Measurements from ENCODE around the gene FHIT. TPM values are rescaled to one million over a fixed set of nuclear protein-coding genes. Genes with fewer than 3 reads are reported as not detected.

FHIT gene
- total RNA-seq, 1 experiment from 2014 or later: 9.8 TPM

DNA sequence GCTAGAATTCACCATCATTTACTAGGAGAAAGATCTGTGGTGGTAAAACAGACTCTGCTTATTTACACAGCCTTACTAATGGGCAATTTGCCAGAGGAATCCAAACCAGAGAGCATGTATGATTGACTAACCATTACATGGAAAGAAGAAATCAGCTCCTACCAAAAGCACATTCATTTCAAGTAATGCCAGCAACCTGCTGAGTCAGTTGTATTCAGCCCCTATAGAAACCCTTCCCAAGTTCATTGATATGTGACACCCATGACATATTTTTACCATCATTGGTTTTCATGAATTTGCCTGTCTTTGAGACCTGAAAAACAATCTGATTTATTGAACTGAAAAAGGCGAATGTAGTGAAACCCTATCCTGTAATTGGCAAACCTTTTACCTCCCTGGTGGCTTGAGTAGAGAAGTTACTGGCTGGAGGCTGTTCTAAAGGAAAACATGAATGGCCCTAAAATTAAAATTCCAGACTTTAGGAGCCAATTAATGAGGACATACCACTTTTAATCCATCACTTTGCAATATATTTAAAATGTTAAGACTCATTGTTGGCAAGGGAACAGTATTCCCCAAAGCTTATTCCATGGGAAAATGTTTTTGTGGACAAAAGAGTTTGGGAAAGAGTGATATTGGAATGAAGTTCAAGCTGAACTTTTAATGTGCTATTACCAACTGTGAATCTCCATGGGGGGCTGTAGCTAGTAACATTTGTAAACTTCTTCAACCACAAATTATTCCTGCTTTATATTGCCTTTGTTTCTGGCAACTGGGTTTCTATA lies 542.9 kb downstream of the FHIT start:
- CTCF ChIA-PET: no interaction called here
- no peaks in the 10 kb centered on the region for H3K9me3 ChIP-seq (ENCODE audit: insufficient read depth, low read depth)

DNA sequence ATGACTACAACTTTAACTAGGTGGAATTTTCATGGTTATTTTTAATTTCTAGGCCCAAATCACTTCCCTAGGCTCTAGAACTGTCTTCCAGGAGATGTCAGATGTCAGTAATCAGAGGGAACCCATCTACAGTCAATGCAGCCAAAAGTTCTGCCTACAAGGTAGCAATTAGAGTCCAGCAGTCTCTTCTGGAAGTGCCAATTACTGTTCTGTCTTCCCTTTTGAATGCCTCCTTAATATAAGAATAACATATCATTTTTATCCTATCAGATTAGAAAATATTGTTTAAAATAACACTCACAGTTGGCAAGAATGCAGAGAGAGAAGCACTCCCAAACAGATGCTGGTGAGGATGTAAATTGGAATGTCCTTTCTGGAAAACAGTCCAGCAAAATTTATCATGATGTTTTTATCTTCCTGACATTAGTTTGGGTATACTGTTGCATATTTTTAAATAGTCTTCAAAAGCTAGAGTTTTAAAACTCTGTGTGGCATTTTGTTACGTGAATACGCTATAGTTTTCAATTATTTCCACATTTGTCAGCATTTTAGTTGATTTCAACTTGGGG lies 543.7 kb downstream of the FHIT start:
- Histone ChIP-seq H3K27ac (no peak overlapping the region), H4K20me1 (ENCODE audit: insufficient read depth) (no peaks in the 10 kb centered on the region), H2AFZ (no peak overlapping the region), H3K4me2 (no peak overlapping the region), H3K27me3 (ENCODE audit: insufficient read depth, low read depth) (no peaks in the 10 kb centered on the region), H3K36me3 (ENCODE audit: low read depth) (no peaks in the 10 kb centered on the region), H3K4me1 (replicated peaks; ENCODE audit: insufficient read depth) (no peaks in the 10 kb centered on the region), H3F3A (ENCODE audit: insufficient read depth, low read depth) (no peaks in the 10 kb centered on the region), H3K4me3 (no peak overlapping the region), H3K9me3 (ENCODE audit: insufficient read depth, low read depth) (no peaks in the 10 kb centered on the region), H3K9me2 (ENCODE audit: insufficient read depth) (no peaks in the 10 kb centered on the region), H3K79me2 (ENCODE audit: low read depth) (no peaks in the 10 kb centered on the region)
- CTCF ChIA-PET: no interaction called here
- no peak for TF ChIP-seq CTCF (conservative IDR thresholded peaks at IDR 0.05)
- TF ChIP-seq EZH2 (IDR thresholded peaks at IDR 0.05; ENCODE audit: low read depth): no peak
- DNase-seq: no peak
- POLR2A ChIA-PET (ENCODE audit: unreplicated experiment): no interaction called here
- BruUV-seq (replicated peaks): no TSS peak
- intact Hi-C loops (cut with micrococcal nuclease; ENCODE audit: unreplicated experiment): no loop called here

More for the DNA sequence above, 542.9 kb downstream of the FHIT start:
- Histone ChIP-seq H2AFZ (no peak overlapping the region), H3K27me3 (ENCODE audit: insufficient read depth, low read depth) (no peaks in the 10 kb centered on the region), H3K4me2 (no peak overlapping the region), H3K79me2 (ENCODE audit: low read depth) (no peaks in the 10 kb centered on the region), H3K9me2 (ENCODE audit: insufficient read depth) (no peaks in the 10 kb centered on the region), H4K20me1 (ENCODE audit: insufficient read depth) (no peaks in the 10 kb centered on the region), H3K27ac (no peak overlapping the region), H3K36me3 (ENCODE audit: low read depth) (no peaks in the 10 kb centered on the region), H3F3A (ENCODE audit: insufficient read depth, low read depth) (no peaks in the 10 kb centered on the region), H3K4me1 (replicated peaks; ENCODE audit: insufficient read depth) (no peaks in the 10 kb centered on the region), H3K4me3 (no peak overlapping the region)
- POLR2A ChIA-PET (ENCODE audit: unreplicated experiment): no interaction called here
- intact Hi-C loops (cut with micrococcal nuclease; ENCODE audit: unreplicated experiment): no loop called here
- no TSS peak for BruUV-seq (replicated peaks)
- no peak for DNase-seq
- TF ChIP-seq EZH2 (IDR thresholded peaks at IDR 0.05; ENCODE audit: low read depth) (no peak), CTCF (conservative IDR thresholded peaks at IDR 0.05) (no peak)

GRCh38 chr3:60703956-60704736 lies 547.1 kb downstream of the FHIT start:
- DNase-seq: no peak
- Histone ChIP-seq H3K27ac (no peak overlapping the region), H3K4me1 (replicated peaks; ENCODE audit: insufficient read depth) (no peaks in the 10 kb centered on the region), H3K36me3 (ENCODE audit: low read depth) (no peaks in the 10 kb centered on the region), H3K79me2 (ENCODE audit: low read depth) (no peaks in the 10 kb centered on the region), H3K9me3 (ENCODE audit: insufficient read depth, low read depth) (no peaks in the 10 kb centered on the region), H4K20me1 (ENCODE audit: insufficient read depth) (no peaks in the 10 kb centered on the region), H3K4me2 (no peak overlapping the region), H3K27me3 (ENCODE audit: insufficient read depth, low read depth) (no peaks in the 10 kb centered on the region), H3F3A (ENCODE audit: insufficient read depth, low read depth) (no peaks in the 10 kb centered on the region), H2AFZ (no peak overlapping the region), H3K9me2 (ENCODE audit: insufficient read depth) (no peaks in the 10 kb centered on the region), H3K4me3 (no peak overlapping the region)
- no TSS peak for BruUV-seq (replicated peaks)
- ChIA-PET POLR2A (ENCODE audit: unreplicated experiment) (interaction anchor here (0.6 kb wide), 1 partner anchor 1351 kb away, joined by 3 read pairs; no protein-coding TSS in a partner anchor), CTCF (no interaction called here)
- TF ChIP-seq CTCF (conservative IDR thresholded peaks at IDR 0.05) (no peak), EZH2 (IDR thresholded peaks at IDR 0.05; ENCODE audit: low read depth) (no peak)
- intact Hi-C loops (cut with micrococcal nuclease; ENCODE audit: unreplicated experiment): no loop called here

Data from PC-9 (cell line).